Cardiac septum (tissue), 1 donor: ENCODE measurements around the gene ARHGAP5. TPM values are rescaled to one million over a fixed set of nuclear protein-coding genes. Genes with fewer than 3 reads are reported as not detected.
"Not testable (repeated sequence)": the region's sequence is repeated elsewhere in the genome, so short reads cannot be mapped to it uniquely, and the experiment has no call there.

Experiments used
- DNase-seq: peaks from one replicate; pipeline ENCODE4 v3.0.0-alpha.2; 2020; ENCODE audit warnings: low spot score
- intact Hi-C: fragments of 100-400 bp; cut with DNase I; formaldehyde crosslinking; loops from one replicate; pipeline ENCODE4 v1.14.0; 2022
- total RNA-seq: library from RNA; stranded (reverse); fragmentation: NEBNext Ultra II Directional; extraction: Animal tissue kit (Norgen Biotek cat#: 25700); gene quantifications from one replicate; pipeline ENCODE4 v1.2.1, GENCODE V29; 2021
- donor health status: DM: no; HTN: no; CAD: no.

Gene ARHGAP5
- total RNA-seq, 1 donor from 2014 or later, result 253 TPM

- no peak for DNase-seq
- intact Hi-C loops, result no loop called here
Measured at GRCh38 chr14:32100175-32100574, 23.1 kb downstream of the ARHGAP5 start.

GRCh38 chr14:32102152-32102787, 25.2 kb downstream of the ARHGAP5 start:
- DNase-seq, result no peak
- intact Hi-C loops, result no loop called here

GRCh38 chr14:32102968-32103367, 25.9 kb downstream of the ARHGAP5 start:
- intact Hi-C loops, result no loop called here
- no peak for DNase-seq

- no peak for DNase-seq
- intact Hi-C loops, result no loop called here
Measured at GRCh38 chr14:32104308-32104707, 27.2 kb downstream of the ARHGAP5 start.

GRCh38 chr14:32104803-32105202, 27.7 kb downstream of the ARHGAP5 start:
- intact Hi-C loops, result no loop called here
- no peak for DNase-seq

- no peak for DNase-seq
Measured at GRCh38 chr14:32109676-32110547, 32.8 kb downstream of the ARHGAP5 start.

GRCh38 chr14:32110548-32110896, 33.4 kb downstream of the ARHGAP5 start:
- no peak for DNase-seq
- intact Hi-C loops, result no loop called here

More at GRCh38 chr14:32109676-32110547, 32.8 kb downstream of the ARHGAP5 start:
- intact Hi-C loops, result no loop called here

GRCh38 chr14:32121536-32121935, 44.4 kb downstream of the ARHGAP5 start:
- intact Hi-C loops, result no loop called here

GRCh38 chr14:32121948-32122347, 44.8 kb downstream of the ARHGAP5 start:
- no peak for DNase-seq
- intact Hi-C loops, result no loop called here

More at GRCh38 chr14:32121536-32121935, 44.4 kb downstream of the ARHGAP5 start:
- no peak for DNase-seq

GRCh38 chr14:32126899-32127730, 50.0 kb downstream of the ARHGAP5 start:
- intact Hi-C loops, DNase-seq: not testable (repeated sequence)

GRCh38 chr14:32127731-32128654, 50.9 kb downstream of the ARHGAP5 start:
- DNase-seq, intact Hi-C loops: not testable (repeated sequence)

GRCh38 chr14:32128703-32129102, 51.6 kb downstream of the ARHGAP5 start:
- intact Hi-C loops, result no loop called here
- no peak for DNase-seq

GRCh38 chr14:32129124-32129523, 52.0 kb downstream of the ARHGAP5 start:
- intact Hi-C loops, result no loop called here
- DNase-seq, result no peak

- intact Hi-C loops, result not testable (repeated sequence)
Measured at GRCh38 chr14:32131689-32132088, 54.6 kb downstream of the ARHGAP5 start.

GRCh38 chr14:32134448-32135097, 57.5 kb downstream of the ARHGAP5 start:
- intact Hi-C loops, result no loop called here
- DNase-seq, result no peak

More at GRCh38 chr14:32131689-32132088, 54.6 kb downstream of the ARHGAP5 start:
- DNase-seq, result not testable (repeated sequence)

GRCh38 chr14:32136027-32136825, 59.1 kb downstream of the ARHGAP5 start:
- intact Hi-C loops, result no loop called here
- no peak for DNase-seq

GRCh38 chr14:32137313-32137712, 60.2 kb downstream of the ARHGAP5 start:
- DNase-seq, result no peak
- intact Hi-C loops, result no loop called here

- intact Hi-C loops, result no loop called here
- DNase-seq, result no peak
Measured at GRCh38 chr14:32137892-32138291, 60.8 kb downstream of the ARHGAP5 start.
